GM06990 (cell line): ENCODE results near the gene XDH.

ENCODE experiments used
- DNase-seq: peaks from one replicate; pipeline ENCODE4 v3.0.0-alpha.2; 2011; ENCODE audit not compliant: insufficient read length; ENCODE audit errors: extremely low read depth
- H3K27me3 ChIP-seq: replicated peaks from 2 replicates; pipeline ENCODE4 v1.6.0; 2011; ENCODE audit warnings: low read length; ENCODE audit not compliant: control insufficient read depth, insufficient read depth
- H3K36me3 ChIP-seq: 2 replicates; pipeline ENCODE4 v1.5.1; 2011; ENCODE audit warnings: low read length; ENCODE audit not compliant: control insufficient read depth, insufficient read depth
- H3K4me3 ChIP-seq: replicated peaks from 2 replicates; pipeline ENCODE4 v1.5.1; 2011; ENCODE audit warnings: low read depth, mild to moderate bottlenecking, control low read depth, low read length
- TF ChIP-seq, protein P1 (sequence below): IDR thresholded peaks from 2 replicates; pipeline ENCODE4 v1.5.1; 2011; ENCODE audit warnings: low read length, control low read depth, mild to moderate bottlenecking, inconsistent platforms; ENCODE audit not compliant: insufficient read depth, poor library complexity, severe bottlenecking

Gene XDH

DNA sequence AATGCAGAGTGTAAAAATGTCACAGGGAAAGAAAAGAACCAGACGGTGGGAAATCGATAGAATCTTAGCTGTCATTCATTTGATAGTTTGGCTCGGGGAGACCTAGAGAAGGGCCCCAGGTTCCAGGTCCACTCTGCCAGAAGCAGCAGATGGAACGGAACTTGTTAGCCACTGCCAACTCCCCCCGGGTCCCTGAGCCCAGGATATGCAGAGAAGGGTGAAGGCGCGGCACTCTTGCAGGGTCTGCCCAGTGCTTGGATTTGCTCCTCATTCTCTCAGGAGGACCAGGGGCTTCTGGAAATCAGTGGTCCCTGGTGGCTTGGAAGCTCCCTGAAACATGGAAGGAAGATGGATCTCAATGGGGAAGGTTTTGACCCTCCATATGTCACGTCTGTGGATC lies 11.6 kb upstream of the XDH start:
- TF ChIP-seq, protein P1, sequence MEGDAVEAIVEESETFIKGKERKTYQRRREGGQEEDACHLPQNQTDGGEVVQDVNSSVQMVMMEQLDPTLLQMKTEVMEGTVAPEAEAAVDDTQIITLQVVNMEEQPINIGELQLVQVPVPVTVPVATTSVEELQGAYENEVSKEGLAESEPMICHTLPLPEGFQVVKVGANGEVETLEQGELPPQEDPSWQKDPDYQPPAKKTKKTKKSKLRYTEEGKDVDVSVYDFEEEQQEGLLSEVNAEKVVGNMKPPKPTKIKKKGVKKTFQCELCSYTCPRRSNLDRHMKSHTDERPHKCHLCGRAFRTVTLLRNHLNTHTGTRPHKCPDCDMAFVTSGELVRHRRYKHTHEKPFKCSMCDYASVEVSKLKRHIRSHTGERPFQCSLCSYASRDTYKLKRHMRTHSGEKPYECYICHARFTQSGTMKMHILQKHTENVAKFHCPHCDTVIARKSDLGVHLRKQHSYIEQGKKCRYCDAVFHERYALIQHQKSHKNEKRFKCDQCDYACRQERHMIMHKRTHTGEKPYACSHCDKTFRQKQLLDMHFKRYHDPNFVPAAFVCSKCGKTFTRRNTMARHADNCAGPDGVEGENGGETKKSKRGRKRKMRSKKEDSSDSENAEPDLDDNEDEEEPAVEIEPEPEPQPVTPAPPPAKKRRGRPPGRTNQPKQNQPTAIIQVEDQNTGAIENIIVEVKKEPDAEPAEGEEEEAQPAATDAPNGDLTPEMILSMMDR = no peak
- no peak for DNase-seq
- Histone ChIP-seq H3K4me3 (no peak overlapping the region), H3K36me3 (no peaks in the 10 kb centered on the region), H3K27me3 (no peaks in the 10 kb centered on the region; the same call in none of the 2 replicates)

DNA sequence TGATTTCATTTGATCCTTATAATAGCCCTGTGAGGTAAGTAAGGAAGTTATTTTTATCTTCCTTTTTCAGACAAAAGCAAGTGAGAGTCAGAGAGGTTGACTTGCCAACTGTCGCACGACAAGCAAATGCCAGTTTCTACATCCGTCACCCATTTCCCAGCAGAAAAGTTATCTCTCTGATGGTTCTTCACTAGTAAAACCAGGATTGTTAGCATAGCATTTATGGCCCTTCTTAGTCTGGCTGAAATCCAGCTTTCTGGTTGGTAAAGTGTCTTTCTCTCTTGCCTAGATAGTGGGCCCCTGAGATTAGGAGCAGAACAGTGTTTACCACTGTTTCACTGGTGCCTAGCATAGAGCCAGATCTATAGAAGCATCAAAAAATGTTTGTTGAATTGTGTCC lies 7.1 kb upstream of the XDH start:
- TF ChIP-seq, protein P1 = no peak

DNA sequence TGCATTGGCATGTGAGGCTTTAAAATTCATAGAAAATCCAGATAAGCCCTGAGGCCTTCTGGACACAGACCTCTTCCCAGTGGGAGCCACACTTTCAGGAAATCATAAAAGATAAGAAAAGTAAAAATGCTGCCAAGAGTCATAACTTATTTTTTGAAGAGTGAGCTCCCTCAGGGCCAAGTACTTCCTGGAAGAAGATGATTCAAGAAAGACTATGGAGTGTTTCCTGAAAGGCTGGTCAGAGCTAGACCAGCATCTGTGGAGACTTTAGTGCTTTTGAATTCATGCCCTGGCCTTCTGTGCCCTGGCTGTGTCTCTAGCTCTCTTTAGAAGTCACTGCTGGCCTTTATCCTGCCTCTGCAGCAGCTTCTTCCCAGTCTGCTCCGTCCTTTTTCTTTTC lies 6.4 kb upstream of the XDH start:
- no peak overlapping the region for H3K4me3 ChIP-seq
- TF ChIP-seq, protein P1 = no peak
- no peaks in the 10 kb centered on the region for H3K36me3 ChIP-seq
- H3K27me3 ChIP-seq = no peaks in the 10 kb centered on the region
- no peak for DNase-seq

More for the DNA sequence above, 7.1 kb upstream of the XDH start:
- Histone ChIP-seq H3K36me3 (no peaks in the 10 kb centered on the region), H3K4me3 (no peak overlapping the region), H3K27me3 (no peaks in the 10 kb centered on the region)
- DNase-seq = no peak

DNA sequence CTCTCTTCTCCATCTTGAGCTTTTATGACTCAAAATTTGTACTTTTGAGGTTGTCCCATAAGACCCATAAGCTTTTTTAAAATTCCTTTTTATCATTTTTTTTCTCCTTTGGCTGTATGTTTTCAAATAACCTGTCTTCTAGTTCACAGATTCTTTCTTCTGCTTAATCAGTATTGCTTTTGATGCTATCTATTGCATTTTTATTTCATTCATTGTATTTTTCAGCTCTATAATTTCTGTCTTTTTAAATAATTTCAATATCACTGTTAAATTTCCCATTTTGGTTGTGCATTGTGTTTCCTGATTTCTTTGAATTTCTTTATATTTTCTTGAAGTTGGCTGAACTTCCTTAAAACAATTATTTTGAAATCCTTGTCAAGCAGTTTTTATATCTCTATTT lies 4.8 kb upstream of the XDH start:
- DNase-seq = no peak
- Histone ChIP-seq H3K4me3 (no peak overlapping the region), H3K36me3 (no peaks in the 10 kb centered on the region), H3K27me3 (no peaks in the 10 kb centered on the region)
- TF ChIP-seq, protein P1 = no peak

DNA sequence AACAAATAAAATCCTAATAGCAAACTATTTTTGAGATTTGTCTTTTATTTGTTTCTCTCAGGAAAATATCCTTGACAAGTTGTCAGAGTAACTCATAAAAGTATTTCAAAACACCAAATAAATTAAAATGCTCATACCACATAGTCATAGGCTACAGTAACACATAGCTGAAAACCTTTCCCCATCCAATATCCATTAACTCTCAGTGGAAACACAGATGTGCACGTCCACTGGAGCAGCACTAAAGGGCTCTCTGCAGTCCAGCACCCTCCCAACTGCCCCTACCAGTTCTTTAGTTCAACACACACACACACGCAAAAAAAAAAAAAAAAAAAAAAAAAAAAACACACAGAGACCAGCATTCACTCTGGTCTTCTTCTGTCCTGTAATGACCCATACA lies 879 bp upstream of the XDH start:
- DNase-seq = no peak

More for the DNA sequence above, 879 bp upstream of the XDH start:
- TF ChIP-seq, protein P1 = no peak
- Histone ChIP-seq H3K4me3 (no peak overlapping the region), H3K36me3 (no peaks in the 10 kb centered on the region), H3K27me3 (no peaks in the 10 kb centered on the region)
